Calu3 (cell line): ENCODE data around the gene IFRD2. TPM values are rescaled to one million over a fixed set of nuclear protein-coding genes. Genes with fewer than 3 reads are reported as not detected.

Experiments
- BruUV-seq: library from RNA; stranded (reverse); fragments of 400-500 nt; replicated peaks from 2 replicates; lab custom pipeline; 2021; lab: Mats Ljungman, UMichigan
- CTCF ChIA-PET: fragments of 300-600 bp; sonication (Branson Sonifier 250); formaldehyde crosslinking; loops from one replicate; lab custom pipeline; 2022; ENCODE audit warnings: antibody characterized with exemption; lab: Charles Lee
- DNase-seq: peaks from one replicate; pipeline ENCODE4 v3.0.0; 2022
- H3K27ac Mint-ChIP-seq: one replicate; pipeline ENCODE4 v1.8.0; 2022; ENCODE audit warnings: mixed read lengths; ENCODE audit not compliant: unreplicated experiment
- H3K27me3 Mint-ChIP-seq: one replicate; pipeline ENCODE4 v1.8.0; 2022; ENCODE audit warnings: mixed read lengths; ENCODE audit not compliant: unreplicated experiment
- H3K36me3 Mint-ChIP-seq: one replicate; pipeline ENCODE4 v1.8.0; 2022; ENCODE audit warnings: mild to moderate bottlenecking, moderate library complexity, mixed read lengths; ENCODE audit not compliant: insufficient read depth, unreplicated experiment
- H3K4me1 Mint-ChIP-seq: one replicate; pipeline ENCODE4 v1.8.0; 2022; ENCODE audit warnings: mild to moderate bottlenecking, low read depth, mixed read lengths; ENCODE audit not compliant: unreplicated experiment
- H3K4me3 Mint-ChIP-seq: one replicate; pipeline ENCODE4 v1.8.0; 2022; ENCODE audit warnings: mild to moderate bottlenecking, low read depth, moderate library complexity, mixed read lengths; ENCODE audit not compliant: unreplicated experiment
- H3K9me3 Mint-ChIP-seq: one replicate; pipeline ENCODE4 v1.8.0; 2022; ENCODE audit warnings: low read depth, mixed read lengths; ENCODE audit not compliant: unreplicated experiment
- CTCF ChIP-seq: fragments of 200-600 bp; IDR thresholded peaks from one replicate; pipeline ENCODE4 v1.8.0; 2022; ENCODE audit warnings: antibody characterized with exemption; ENCODE audit not compliant: unreplicated experiment
- intact Hi-C: fragments of 100-400 bp; cut with micrococcal nuclease; formaldehyde crosslinking; loops from one replicate; pipeline ENCODE4 v1.10.0; 2022; ENCODE audit not compliant: unreplicated experiment
- total RNA-seq: library from RNA; stranded (reverse); gene quantifications from 2 replicates; pipeline ENCODE4 v1.2.3, GENCODE V29; 2022

Gene IFRD2
- total RNA-seq, 1 experiment from 2014 or later = 121 TPM

- BruUV-seq = TSS peak; percentile 96
- TF ChIP-seq CTCF = no peak
- Mint-ChIP-seq H3K36me3 (peaks cover 28% of the 10 kb centered on the region), H3K4me3 (peak overlapping the region; percentile 96), H3K27ac (peak overlapping the region; percentile 85), H3K9me3 (no peaks in the 10 kb centered on the region), H3K4me1 (peaks cover 24% of the 10 kb centered on the region), H3K27me3 (no peaks in the 10 kb centered on the region)
- CTCF ChIA-PET = interaction anchor here (0.8 to 1.6 kb wide), 6 partner anchors 17 to 74 kb away, joined by 3 to 6 read pairs (median 4); no protein-coding TSS in a partner anchor
- intact Hi-C loops = no loop called here
- DNase-seq = no peak
These were observed 7.9 kb upstream of the IFRD2 start for GRCh38 chr3:50299929-50300680.

GRCh38 chr3:50299638-50299928, 7.4 kb upstream of the IFRD2 start:
- H3K4me3 Mint-ChIP-seq = peak overlapping the region; percentile 96
- no peak for TF ChIP-seq CTCF
- no peak for DNase-seq
- no TSS peak for BruUV-seq
- H3K4me1 Mint-ChIP-seq = peaks cover 24% of the 10 kb centered on the region
- CTCF ChIA-PET = interaction anchor here (0.8 to 1.6 kb wide), 6 partner anchors 17 to 73 kb away, joined by 3 to 6 read pairs (median 4); no protein-coding TSS in a partner anchor
- no peaks in the 10 kb centered on the region for H3K27me3 Mint-ChIP-seq
- H3K27ac Mint-ChIP-seq = peak overlapping the region; percentile 85
- peaks cover 28% of the 10 kb centered on the region for H3K36me3 Mint-ChIP-seq
- intact Hi-C loops = no loop called here
- no peaks in the 10 kb centered on the region for H3K9me3 Mint-ChIP-seq

- H3K9me3 Mint-ChIP-seq = no peaks in the 10 kb centered on the region
- peak; percentile 46 for TF ChIP-seq CTCF
- intact Hi-C loops = no loop called here
- peak; percentile 99 for DNase-seq
- CTCF ChIA-PET = interaction anchor here (0.6 to 1.6 kb wide), 7 partner anchors 18 to 72 kb away, joined by 3 to 7 read pairs (median 5); no protein-coding TSS in a partner anchor
- peak within 1 kb of the TSS; percentile 96 for H3K4me3 Mint-ChIP-seq
- TSS peak; percentile 38 for BruUV-seq
- no peaks in the 10 kb centered on the region for H3K27me3 Mint-ChIP-seq
- H3K4me1 Mint-ChIP-seq = peaks cover 24% of the 10 kb centered on the region
- H3K36me3 Mint-ChIP-seq = peaks cover 28% of the 10 kb centered on the region
- peak within 1 kb of the TSS; percentile 85 for H3K27ac Mint-ChIP-seq
These were observed 6.8 kb upstream of the IFRD2 start, which contains the start of the genes HYAL3 and NAA80 for GRCh38 chr3:50298836-50299637. Gene HYAL3, minus strand, starts transcription at chr3:50299405. Its CDS starts 3,803 bp downstream, at chr3:50295602. Gene NAA80, minus strand, starts transcription at chr3:50299405. Its CDS starts 1,942 bp downstream, at chr3:50297463.

- intact Hi-C loops = no loop called here
- Mint-ChIP-seq H3K36me3 (peaks cover 28% of the 10 kb centered on the region), H3K27ac (peak overlapping the region; percentile 85), H3K4me3 (peak overlapping the region; percentile 96), H3K4me1 (peaks cover 25% of the 10 kb centered on the region), H3K9me3 (no peaks in the 10 kb centered on the region), H3K27me3 (no peaks in the 10 kb centered on the region)
- no TSS peak for BruUV-seq
- no peak for DNase-seq
- TF ChIP-seq CTCF = no peak
- CTCF ChIA-PET = no interaction called here
These were observed 5.9 kb upstream of the IFRD2 start for GRCh38 chr3:50297896-50298725.
